ENCODE measurements around the gene DZIP1L.

Gene DZIP1L

DNA sequence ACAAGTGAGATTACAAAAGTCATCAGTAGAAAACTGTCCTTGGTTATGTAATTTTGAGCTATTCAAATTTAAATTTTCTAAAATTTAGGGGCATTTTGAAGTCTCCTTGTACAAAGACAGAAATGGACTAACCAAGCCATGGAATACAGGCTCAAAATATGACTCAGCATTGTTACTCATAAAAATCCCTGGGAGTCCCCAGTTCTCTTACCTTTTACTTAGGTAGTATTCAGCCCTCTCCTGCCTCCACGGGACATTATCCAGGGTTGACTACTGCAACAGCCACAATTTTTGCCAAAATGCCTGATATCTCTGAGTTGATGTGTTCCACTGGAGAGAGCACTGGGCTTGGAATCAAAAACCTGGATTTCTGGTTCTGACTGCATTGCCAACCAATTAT, 80.5 kb downstream of the DZIP1L start:
- DNase-seq (ENCODE audit: low read depth): no peak

DNA sequence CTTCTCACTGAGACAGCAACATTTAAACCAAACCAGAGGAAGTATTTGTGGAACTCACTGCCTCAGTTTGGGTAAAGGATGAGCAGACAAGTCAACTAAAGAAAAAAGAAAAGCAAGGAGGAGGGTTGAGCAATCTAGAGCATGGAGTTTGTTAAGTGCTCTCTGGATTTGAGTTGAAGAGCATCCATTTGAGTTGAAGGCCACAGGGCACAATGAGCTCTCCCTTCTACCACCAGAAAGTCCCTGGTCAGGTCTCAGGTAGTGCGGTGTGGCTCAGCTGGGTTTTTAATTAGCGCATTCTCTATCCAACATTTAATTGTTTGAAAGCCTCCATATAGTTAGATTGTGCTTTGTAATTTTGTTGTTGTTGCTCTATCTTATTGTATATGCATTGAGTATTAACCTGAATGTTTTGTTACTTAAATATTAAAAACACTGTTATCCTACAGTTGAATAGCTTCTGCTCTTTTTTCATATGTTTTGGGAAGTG, 82.2 kb downstream of the DZIP1L start:
- no peak for DNase-seq (ENCODE audit: low read depth)

DNA sequence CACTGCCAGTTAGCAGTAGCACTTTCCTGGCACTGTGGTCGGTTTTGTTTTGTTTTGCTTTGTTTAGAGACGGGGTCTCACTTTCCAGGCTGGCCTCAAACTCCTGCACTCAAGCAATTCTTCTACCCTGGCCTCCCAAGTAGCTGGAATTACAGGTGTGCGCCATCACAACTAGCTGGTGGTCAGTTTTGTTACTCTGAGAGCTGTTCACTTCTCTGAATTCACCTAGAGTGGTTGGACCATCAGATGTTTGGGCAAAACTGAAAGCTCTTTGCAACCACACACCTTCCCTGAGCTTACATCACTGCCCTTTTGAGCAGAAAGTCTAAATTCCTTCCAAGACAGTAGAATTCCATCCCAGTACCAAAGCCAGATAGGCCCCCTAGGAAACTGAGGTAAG, 82.8 kb downstream of the DZIP1L start:
- DNase-seq (ENCODE audit: low read depth): no peak

DNA sequence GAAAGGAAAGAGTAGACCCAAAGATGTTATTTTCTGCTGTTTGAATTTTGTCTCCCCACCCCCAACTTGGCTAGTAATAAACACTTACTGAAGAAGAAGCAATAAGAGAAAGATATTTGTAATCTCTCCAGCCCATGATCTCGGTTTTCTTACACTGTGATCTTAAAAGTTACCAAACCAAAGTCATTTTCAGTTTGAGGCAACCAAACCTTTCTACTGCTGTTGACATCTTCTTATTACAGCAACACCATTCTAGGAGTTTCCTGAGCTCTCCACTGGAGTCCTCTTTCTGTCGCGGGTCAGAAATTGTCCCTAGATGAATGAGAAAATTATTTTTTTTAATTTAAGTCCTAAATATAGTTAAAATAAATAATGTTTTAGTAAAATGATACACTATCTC, 83.9 kb downstream of the DZIP1L start:
- DNase-seq (ENCODE audit: low read depth): no peak

GRCh38 chr3:138030734-138031280, 84.6 kb downstream of the DZIP1L start:
- no peak for DNase-seq (ENCODE audit: low read depth)

DNA sequence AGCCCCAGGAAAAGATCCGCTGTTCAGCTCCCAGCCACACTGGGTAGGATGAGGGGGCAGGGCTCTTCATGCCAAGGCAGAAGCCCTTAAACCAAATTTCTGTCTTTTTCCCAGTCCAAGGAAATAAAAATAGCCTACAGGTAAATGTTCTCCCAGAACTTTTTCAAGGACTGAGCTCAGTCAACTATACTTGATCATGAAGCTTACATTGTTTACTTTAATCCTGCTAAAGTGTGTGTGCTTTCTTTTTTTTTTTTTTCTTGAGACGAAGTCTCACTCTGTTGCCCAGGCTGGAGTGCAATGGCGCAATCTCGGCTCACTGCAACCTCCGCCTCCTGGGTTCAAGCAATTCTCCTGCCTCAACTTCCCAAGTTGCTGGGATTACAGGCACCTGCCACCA, 87.6 kb downstream of the DZIP1L start:
- DNase-seq (ENCODE audit: low read depth): no peak

DNA sequence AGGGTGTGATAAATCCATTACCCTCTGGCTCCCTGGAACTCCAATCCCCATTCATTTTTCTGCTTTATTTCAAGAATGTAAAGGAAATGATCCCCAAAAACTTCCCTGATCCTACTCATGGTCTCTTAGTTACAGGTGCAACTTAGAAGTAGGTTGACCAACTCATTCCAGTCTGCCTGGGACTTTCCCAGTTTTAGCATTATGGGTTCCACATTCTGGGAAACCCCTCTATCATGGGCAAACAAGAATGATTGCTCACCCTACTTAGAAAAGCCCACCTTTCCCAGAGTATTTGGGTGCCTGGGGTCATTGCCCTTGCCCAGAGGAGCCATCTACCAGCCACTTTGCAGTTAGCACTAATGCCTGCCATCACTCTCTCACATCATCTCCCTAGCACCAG, 89.9 kb downstream of the DZIP1L start:
- DNase-seq (ENCODE audit: low read depth): no peak

- DNase-seq (ENCODE audit: low read depth): no peak
Measured at GRCh38 chr3:138023754-138024153, 91.7 kb downstream of the DZIP1L start.

DNA sequence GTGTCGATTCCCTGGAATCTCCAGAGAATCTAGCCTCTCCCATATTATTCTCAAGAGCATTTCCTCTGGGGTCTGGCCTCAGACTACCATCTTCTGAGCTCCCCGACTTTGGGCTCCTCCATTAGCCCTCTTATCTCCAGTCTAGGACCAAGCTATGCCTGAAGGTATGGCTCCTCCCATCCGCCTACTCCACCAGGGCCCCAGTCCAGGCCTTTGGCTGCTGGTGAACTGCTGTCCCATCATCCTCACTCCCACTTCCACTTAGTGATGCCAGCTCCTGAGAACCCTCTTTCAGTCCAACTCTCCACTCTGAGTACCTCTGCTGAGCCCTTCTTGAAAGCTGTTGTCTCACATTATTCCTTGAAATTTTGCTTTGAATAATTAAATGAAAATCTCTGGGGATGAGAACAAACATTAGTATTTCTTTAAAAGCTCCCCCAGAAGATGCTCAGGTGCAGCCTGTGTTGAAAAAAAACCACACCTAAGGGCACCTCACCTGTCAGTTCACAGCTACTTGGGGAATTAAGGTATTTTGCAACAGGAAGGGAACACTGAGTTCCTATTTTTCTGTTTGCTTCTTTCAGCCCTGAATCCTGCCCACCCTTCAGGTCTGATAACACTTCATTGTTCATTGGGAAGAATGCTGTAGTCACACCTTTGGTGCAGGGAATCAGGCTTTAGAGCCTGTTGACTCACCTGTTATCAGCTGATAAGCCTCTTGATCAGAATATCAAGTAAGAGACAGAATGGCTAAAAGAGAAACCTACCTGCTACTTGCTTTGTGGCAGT, 95.9 kb downstream of the DZIP1L start:
- DNase-seq (ENCODE audit: low read depth): no peak

DNA sequence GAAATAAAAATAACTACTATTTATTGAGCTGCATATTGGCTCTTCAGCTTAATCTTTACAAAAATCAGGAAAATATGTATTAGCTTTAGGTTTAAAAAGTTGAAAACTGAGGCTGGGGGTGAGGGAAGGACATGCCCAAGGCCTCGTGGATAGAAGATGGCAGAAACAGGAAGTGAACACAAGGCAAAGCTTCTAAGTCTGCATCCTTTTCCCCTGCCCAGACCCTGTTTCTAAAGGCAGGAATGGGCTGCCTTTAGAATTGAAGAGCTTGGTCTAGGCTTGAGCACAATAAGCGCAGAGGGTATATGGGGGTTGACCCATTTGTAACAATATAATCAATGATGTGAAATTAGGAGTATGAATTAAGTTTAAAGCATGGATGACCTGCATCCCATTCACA, 99.3 kb downstream of the DZIP1L start:
- no peak for DNase-seq (ENCODE audit: low read depth)

DNA sequence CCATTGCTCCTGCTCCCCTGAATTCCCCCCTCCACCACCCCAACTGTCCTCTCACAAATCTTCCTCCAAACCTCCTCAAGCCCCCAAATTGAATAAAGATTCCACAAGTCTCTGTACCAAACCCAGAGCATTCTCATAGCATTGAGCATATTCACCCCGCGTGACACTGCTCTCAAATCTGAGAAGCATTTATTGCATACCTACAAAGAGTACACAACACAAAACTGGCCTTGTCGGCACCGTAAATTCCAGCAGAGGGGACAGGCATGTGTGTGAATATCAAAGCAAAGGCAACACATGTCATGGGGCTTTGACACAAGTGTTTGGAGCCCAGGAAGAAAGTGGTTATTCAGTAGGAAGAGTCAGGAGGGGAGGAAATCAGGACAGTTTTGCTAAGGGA, 102.9 kb downstream of the DZIP1L start:
- no peak for DNase-seq (ENCODE audit: low read depth)

All from activated T-cell treated with anti-CD3 and anti-CD28 coated beads for 24 hours (primary cell).